HG02973 (cell line): Measurements from ENCODE around the gene SGK2.

ENCODE experiments used
- ATAC-seq: cut with Tn5 transposase; IDR thresholded peaks from one replicate; pipeline ENCODE4 v1.9.1; 2021; ENCODE audit warnings: moderate library complexity; ENCODE audit not compliant: unreplicated experiment

SGK2 gene

GRCh38 chr20:43558412-43559146 is at the start of gene SGK2:
SGK2 (plus strand) TSS chr20:43559027; CDS start chr20:43566496, 7,469 bp downstream.
- ATAC-seq, result no peak

- no peak for ATAC-seq
Measured at GRCh38 chr20:43511879-43512278, 46.9 kb upstream of the SGK2 start.

GRCh38 chr20:43513372-43513930 is 45.4 kb upstream of the SGK2 start:
- ATAC-seq, result no peak

GRCh38 chr20:43513931-43514647 is 44.7 kb upstream of the SGK2 start:
- ATAC-seq, result peak; percentile 85

GRCh38 chr20:43514648-43514999 is 44.2 kb upstream of the SGK2 start:
- peak; percentile 19 for ATAC-seq

- ATAC-seq, result no peak
Measured at GRCh38 chr20:43515628-43516027, 43.2 kb upstream of the SGK2 start.

GRCh38 chr20:43516251-43516824 is 42.5 kb upstream of the SGK2 start:
- ATAC-seq, result no peak

GRCh38 chr20:43520074-43520630 is 38.7 kb upstream of the SGK2 start:
- ATAC-seq, result no peak

GRCh38 chr20:43525021-43525420 is 33.8 kb upstream of the SGK2 start:
- ATAC-seq, result no peak

GRCh38 chr20:43528258-43528875 is 30.5 kb upstream of the SGK2 start:
- no peak for ATAC-seq

GRCh38 chr20:43529051-43529450 is 29.8 kb upstream of the SGK2 start:
- no peak for ATAC-seq

GRCh38 chr20:43529457-43530153 is 29.2 kb upstream of the SGK2 start:
- ATAC-seq, result no peak

- ATAC-seq, result no peak
Measured at GRCh38 chr20:43530321-43531090, 28.3 kb upstream of the SGK2 start.

GRCh38 chr20:43531091-43531443 is 27.8 kb upstream of the SGK2 start:
- no peak for ATAC-seq

GRCh38 chr20:43532416-43533055 is 26.3 kb upstream of the SGK2 start:
- no peak for ATAC-seq

GRCh38 chr20:43533060-43533459 is 25.8 kb upstream of the SGK2 start:
- ATAC-seq, result no peak

GRCh38 chr20:43534016-43534415 is 24.8 kb upstream of the SGK2 start:
- no peak for ATAC-seq

- ATAC-seq, result no peak
Measured at GRCh38 chr20:43534791-43535350, 24.0 kb upstream of the SGK2 start.

GRCh38 chr20:43535370-43536004 is 23.3 kb upstream of the SGK2 start:
- ATAC-seq, result no peak
